ENCODE data around the gene TBX4. TPM values are rescaled to one million over a fixed set of nuclear protein-coding genes. Genes with fewer than 3 reads are reported as not detected.

TBX4 gene
- total and polyA plus RNA-seq, 4 donors: not detected

GRCh38 chr17:61461586-61461966, 9.4 kb downstream of the TBX4 start:
- H3K27me3 ChIP-seq (ENCODE audit: control insufficient read depth in 4 of 4, insufficient read depth in 4 of 4, low read length in 3 of 4): peaks cover 0 to 18% (median 11%) of the 10 kb centered on the region in 4 donors
- DNase-seq (ENCODE audit: low spot score): no peak
- H3K4me3 ChIP-seq (ENCODE audit: low read depth in 1 of 3, low read length in 3 of 3): no peak overlapping the region
- TF ChIP-seq HNF4A (conservative IDR thresholded peaks at IDR 0.05) (no peak), HNF4G (IDR thresholded peaks at IDR 0.05) (no peak)
- H3K4me1 ChIP-seq (ENCODE audit: control insufficient read depth in 4 of 4, insufficient read depth in 4 of 4, low read length in 3 of 4): peaks cover 0 to 6% (median 2%) of the 10 kb centered on the region in 4 donors
- no peak overlapping the region for H3K9ac ChIP-seq (ENCODE audit: low read depth in 1 of 2, low read length in 2 of 2)
- peaks cover 0 to 4% (median 3%) of the 10 kb centered on the region in 4 donors for H3K9me3 ChIP-seq (ENCODE audit: control insufficient read depth in 4 of 4, low read length in 3 of 4)
- WGBS: 8% methylated on average over 7 of the region's 7 CpGs
- H3K36me3 ChIP-seq (ENCODE audit: control insufficient read depth in 4 of 4, insufficient read depth in 3 of 4, low read depth in 1 of 4, low read length in 3 of 4): no peaks in the 10 kb centered on the region
- no peak overlapping the region for H3K27ac ChIP-seq (ENCODE audit: low read depth in 1 of 2, low read length in 2 of 2)

DNA sequence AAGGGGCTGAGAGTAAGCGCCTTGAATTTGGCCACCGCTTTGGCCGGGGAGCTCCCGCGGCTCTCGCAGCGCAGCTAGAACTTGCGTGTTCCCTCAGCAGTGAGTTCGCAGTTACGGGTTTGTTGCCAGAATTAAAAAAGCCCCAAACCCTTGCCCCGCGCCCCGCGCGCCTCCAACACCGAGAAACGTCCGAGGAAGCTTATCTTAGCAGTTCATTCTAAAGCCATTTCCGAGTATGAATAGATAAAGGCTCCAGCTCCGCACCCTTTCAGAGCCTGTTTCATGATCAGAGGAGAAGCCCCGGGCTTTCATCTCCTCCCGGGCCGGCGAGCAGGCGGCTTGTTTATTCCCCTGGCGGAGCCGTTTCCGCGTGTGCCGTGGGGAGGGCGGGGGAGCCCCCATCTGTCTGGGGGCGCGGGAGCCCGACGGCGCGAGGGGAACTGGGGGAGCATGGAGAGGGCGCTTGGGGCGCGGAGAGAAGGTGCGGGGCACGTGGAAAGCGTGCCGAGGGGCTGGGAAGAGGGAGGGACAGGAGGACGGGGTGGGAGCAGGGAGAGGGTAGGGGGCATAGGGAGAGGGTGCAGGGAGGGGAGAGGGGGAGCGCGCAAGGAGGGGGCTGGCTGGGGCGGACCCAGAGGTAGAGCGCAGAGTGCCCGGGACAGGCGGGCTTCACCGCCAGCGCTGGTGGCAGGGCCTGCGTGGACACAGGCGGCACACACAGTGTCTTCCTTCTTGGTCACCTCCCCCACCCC, 9.9 kb downstream of the TBX4 start:
- Histone ChIP-seq H3K4me1 (ENCODE audit: control insufficient read depth in 4 of 4, insufficient read depth in 4 of 4, low read length in 3 of 4) (peaks cover 0 to 6% (median 2%) of the 10 kb centered on the region in 4 donors), H3K4me3 (ENCODE audit: low read depth in 1 of 3, low read length in 3 of 3) (no peak overlapping the region), H3K36me3 (ENCODE audit: control insufficient read depth in 4 of 4, insufficient read depth in 3 of 4, low read depth in 1 of 4, low read length in 3 of 4) (no peaks in the 10 kb centered on the region), H3K27me3 (ENCODE audit: control insufficient read depth in 4 of 4, insufficient read depth in 4 of 4, low read length in 3 of 4) (peaks cover 0 to 18% (median 11%) of the 10 kb centered on the region in 4 donors), H3K27ac (ENCODE audit: low read depth in 1 of 2, low read length in 2 of 2) (no peak overlapping the region), H3K9me3 (ENCODE audit: control insufficient read depth in 4 of 4, low read length in 3 of 4) (peaks cover 0 to 4% (median 3%) of the 10 kb centered on the region in 4 donors), H3K9ac (ENCODE audit: low read depth in 1 of 2, low read length in 2 of 2) (no peak overlapping the region)
- DNase-seq (ENCODE audit: low spot score): no peak
- 6% methylated on average over 55 of the region's 55 CpGs for WGBS
- no peak for TF ChIP-seq GABPA (IDR thresholded peaks at IDR 0.05 in 1 of 2, conservative IDR thresholded peaks at IDR 0.05 in 1 of 2)
- no peak for TF ChIP-seq EGR1 (IDR thresholded peaks at IDR 0.05; ENCODE audit: low read depth in 2 of 2)
- TF ChIP-seq TAF1 (conservative IDR thresholded peaks at IDR 0.05): no peak
- TF ChIP-seq FOXA2 (IDR thresholded peaks at IDR 0.05): no peak
- TF ChIP-seq, protein P1, sequence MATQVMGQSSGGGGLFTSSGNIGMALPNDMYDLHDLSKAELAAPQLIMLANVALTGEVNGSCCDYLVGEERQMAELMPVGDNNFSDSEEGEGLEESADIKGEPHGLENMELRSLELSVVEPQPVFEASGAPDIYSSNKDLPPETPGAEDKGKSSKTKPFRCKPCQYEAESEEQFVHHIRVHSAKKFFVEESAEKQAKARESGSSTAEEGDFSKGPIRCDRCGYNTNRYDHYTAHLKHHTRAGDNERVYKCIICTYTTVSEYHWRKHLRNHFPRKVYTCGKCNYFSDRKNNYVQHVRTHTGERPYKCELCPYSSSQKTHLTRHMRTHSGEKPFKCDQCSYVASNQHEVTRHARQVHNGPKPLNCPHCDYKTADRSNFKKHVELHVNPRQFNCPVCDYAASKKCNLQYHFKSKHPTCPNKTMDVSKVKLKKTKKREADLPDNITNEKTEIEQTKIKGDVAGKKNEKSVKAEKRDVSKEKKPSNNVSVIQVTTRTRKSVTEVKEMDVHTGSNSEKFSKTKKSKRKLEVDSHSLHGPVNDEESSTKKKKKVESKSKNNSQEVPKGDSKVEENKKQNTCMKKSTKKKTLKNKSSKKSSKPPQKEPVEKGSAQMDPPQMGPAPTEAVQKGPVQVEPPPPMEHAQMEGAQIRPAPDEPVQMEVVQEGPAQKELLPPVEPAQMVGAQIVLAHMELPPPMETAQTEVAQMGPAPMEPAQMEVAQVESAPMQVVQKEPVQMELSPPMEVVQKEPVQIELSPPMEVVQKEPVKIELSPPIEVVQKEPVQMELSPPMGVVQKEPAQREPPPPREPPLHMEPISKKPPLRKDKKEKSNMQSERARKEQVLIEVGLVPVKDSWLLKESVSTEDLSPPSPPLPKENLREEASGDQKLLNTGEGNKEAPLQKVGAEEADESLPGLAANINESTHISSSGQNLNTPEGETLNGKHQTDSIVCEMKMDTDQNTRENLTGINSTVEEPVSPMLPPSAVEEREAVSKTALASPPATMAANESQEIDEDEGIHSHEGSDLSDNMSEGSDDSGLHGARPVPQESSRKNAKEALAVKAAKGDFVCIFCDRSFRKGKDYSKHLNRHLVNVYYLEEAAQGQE (IDR thresholded peaks at IDR 0.05): no peak
- TF ChIP-seq RAD21 (IDR thresholded peaks at IDR 0.05): no peak
- TF ChIP-seq RXRA (IDR thresholded peaks at IDR 0.05): no peak
- TF ChIP-seq YY1 (IDR thresholded peaks at IDR 0.05): no peak
- TF ChIP-seq JUND (IDR thresholded peaks at IDR 0.05): no peak

GRCh38 chr17:61462719-61463315, 10.6 kb downstream of the TBX4 start:
- H3K36me3 ChIP-seq (ENCODE audit: control insufficient read depth in 4 of 4, insufficient read depth in 3 of 4, low read depth in 1 of 4, low read length in 3 of 4): no peaks in the 10 kb centered on the region
- peaks cover 0 to 4% (median 3%) of the 10 kb centered on the region in 4 donors for H3K9me3 ChIP-seq (ENCODE audit: control insufficient read depth in 4 of 4, low read length in 3 of 4)
- H3K4me1 ChIP-seq (ENCODE audit: control insufficient read depth in 4 of 4, insufficient read depth in 4 of 4, low read length in 3 of 4): peaks cover 0 to 6% (median 2%) of the 10 kb centered on the region in 4 donors
- no peak overlapping the region for H3K27ac ChIP-seq (ENCODE audit: low read depth in 1 of 2, low read length in 2 of 2)
- peaks cover 0 to 18% (median 11%) of the 10 kb centered on the region in 4 donors for H3K27me3 ChIP-seq (ENCODE audit: control insufficient read depth in 4 of 4, insufficient read depth in 4 of 4, low read length in 3 of 4)
- 43% methylated on average over 10 of the region's 10 CpGs for WGBS
- no peak for DNase-seq (ENCODE audit: low spot score)
- no peak for TF ChIP-seq RXRA (IDR thresholded peaks at IDR 0.05)
- TF ChIP-seq RAD21 (IDR thresholded peaks at IDR 0.05): no peak
- TF ChIP-seq, protein P2, sequence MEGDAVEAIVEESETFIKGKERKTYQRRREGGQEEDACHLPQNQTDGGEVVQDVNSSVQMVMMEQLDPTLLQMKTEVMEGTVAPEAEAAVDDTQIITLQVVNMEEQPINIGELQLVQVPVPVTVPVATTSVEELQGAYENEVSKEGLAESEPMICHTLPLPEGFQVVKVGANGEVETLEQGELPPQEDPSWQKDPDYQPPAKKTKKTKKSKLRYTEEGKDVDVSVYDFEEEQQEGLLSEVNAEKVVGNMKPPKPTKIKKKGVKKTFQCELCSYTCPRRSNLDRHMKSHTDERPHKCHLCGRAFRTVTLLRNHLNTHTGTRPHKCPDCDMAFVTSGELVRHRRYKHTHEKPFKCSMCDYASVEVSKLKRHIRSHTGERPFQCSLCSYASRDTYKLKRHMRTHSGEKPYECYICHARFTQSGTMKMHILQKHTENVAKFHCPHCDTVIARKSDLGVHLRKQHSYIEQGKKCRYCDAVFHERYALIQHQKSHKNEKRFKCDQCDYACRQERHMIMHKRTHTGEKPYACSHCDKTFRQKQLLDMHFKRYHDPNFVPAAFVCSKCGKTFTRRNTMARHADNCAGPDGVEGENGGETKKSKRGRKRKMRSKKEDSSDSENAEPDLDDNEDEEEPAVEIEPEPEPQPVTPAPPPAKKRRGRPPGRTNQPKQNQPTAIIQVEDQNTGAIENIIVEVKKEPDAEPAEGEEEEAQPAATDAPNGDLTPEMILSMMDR (IDR thresholded peaks at IDR 0.05; ENCODE audit: low read depth, low read length, missing input control): no peak
- no peak for TF ChIP-seq NR2F2 (IDR thresholded peaks at IDR 0.05)
- no peak for TF ChIP-seq JUND (IDR thresholded peaks at IDR 0.05)
- TF ChIP-seq FOXA1 (IDR thresholded peaks at IDR 0.05): no peak
- no peak for TF ChIP-seq GABPA (IDR thresholded peaks at IDR 0.05 in 1 of 2, conservative IDR thresholded peaks at IDR 0.05 in 1 of 2)
- TF ChIP-seq, protein P1 (IDR thresholded peaks at IDR 0.05): no peak
- no peak overlapping the region for H3K9ac ChIP-seq (ENCODE audit: low read depth in 1 of 2, low read length in 2 of 2)
- H3K4me3 ChIP-seq (ENCODE audit: low read depth in 1 of 3, low read length in 3 of 3): no peak overlapping the region

Measured in liver (tissue), 9 donors.